Left lung (tissue), 10 donors: Measurements from ENCODE around the gene PIANP. TPM values are rescaled to one million over a fixed set of nuclear protein-coding genes. Genes with fewer than 3 reads are reported as not detected.

ENCODE experiments used
- ATAC-seq: fragments of 200-7000 bp; cut with Tn5 transposase; one replicate; pipeline ENCODE4 v1.9.1; 2020; ENCODE audit warnings: moderate library complexity
- DNase-seq, 4 donors: peaks; one replicate each; pipeline ENCODE4 v3.0.0-alpha.2; 2013 to 2020
- H3K27ac ChIP-seq, 2 donors: fragments of 200-600 bp; sonication (generic) in 1 of 2; one replicate each; pipeline versions ENCODE4 v1.5.0 to v1.8.0; 2020 to 2021
- H3K27me3 ChIP-seq, 2 donors: fragments of 200-600 bp; sonication (generic) in 1 of 2; one replicate each; pipeline versions ENCODE4 v1.5.0 to v1.8.0; 2020 to 2021
- H3K36me3 ChIP-seq, 2 donors: fragments of 200-600 bp; sonication (generic) in 1 of 2; one replicate each; pipeline versions ENCODE4 v1.5.0 to v1.8.0; 2020 to 2021
- H3K4me1 ChIP-seq, 2 donors: fragments of 200-600 bp; one replicate each; pipeline ENCODE4 v1.8.0; 2021
- H3K4me3 ChIP-seq, 2 donors: fragments of 200-600 bp; sonication (generic) in 1 of 2; one replicate each; pipeline versions ENCODE4 v1.5.0 to v1.8.0; 2020 to 2021; ENCODE audit warnings: mild to moderate bottlenecking in 1 of 2
- H3K9me3 ChIP-seq, 2 donors: fragments of 200-600 bp; sonication (generic) in 1 of 2; one replicate each; pipeline versions ENCODE4 v1.5.0 to v1.8.0; 2020 to 2021
- intact Hi-C, 2 donors: fragments of 100-400 bp; cut with DNase I; formaldehyde crosslinking; loops; one replicate each; pipeline versions ENCODE4 v1.11.2 to v1.14.2; 2022
- polyA plus RNA-seq, 6 donors: library from polyadenylated mRNA; unstranded; fragments of 120-200 nt; gene quantifications; one replicate each; pipeline ENCODE4 v1.2.1, GENCODE V29; 2013; ENCODE audit not compliant: insufficient read length in 6 of 6
- total RNA-seq, 2 donors: library from RNA; stranded (reverse); fragmentation: NEBNext Ultra II Directional; extraction: Animal tissue kit (Norgen Biotek cat#: 25700); gene quantifications; one replicate each; pipeline ENCODE4 v1.2.1, GENCODE V29; 2021
- TF ChIP-seq, protein P1 (sequence below), 2 donors: fragments of 200-600 bp; sonication (generic) in 1 of 2; IDR thresholded peaks; one replicate each; pipeline versions ENCODE4 v1.5.0 to v1.8.0; 2021; ENCODE audit warnings: antibody characterized with exemption in 2 of 2
- donor health status: DM: no; HTN: yes; CAD: no.
- donor health status: DM: no; HTN: no; CAD: no.

PIANP gene
- total and polyA plus RNA-seq, 8 donors = 0.18 to 8.0 (median 5.6) TPM

DNA sequence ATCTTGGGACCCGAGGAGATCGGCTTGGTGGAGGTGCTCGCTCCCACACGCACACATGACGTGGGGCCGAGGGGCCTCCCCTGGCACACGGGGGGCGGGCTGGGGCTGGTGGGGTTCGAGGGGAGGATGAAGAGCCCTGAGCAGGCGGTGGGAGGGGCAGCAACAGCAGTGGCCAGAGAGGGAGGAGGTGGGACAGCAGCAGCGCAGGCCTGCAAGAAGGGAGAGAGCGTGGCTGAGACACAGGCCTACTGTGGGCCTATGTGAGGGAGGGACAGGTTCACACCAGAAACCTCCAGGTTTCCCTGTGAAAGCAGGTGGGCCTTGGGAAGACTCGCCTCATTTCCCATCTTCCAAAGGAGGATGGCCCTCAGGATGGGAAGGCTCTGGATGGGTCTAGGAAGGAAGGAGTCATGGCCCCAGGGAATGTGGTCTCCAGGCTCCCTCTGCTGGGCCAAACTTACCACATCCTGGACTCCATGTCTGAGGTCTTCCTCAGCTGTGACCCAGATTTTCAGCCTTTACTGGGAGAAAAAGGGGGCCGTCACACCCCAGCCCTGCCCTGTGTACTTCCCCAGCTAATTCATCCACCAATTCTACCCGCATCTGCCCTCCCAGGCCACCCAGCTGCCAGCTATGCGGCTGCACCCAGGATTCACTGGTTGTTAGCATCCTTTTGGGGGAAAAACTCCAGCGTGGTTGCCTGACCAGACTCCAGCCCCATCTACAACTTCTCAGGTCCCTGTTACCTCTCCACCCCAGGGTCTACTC, 2.8 kb downstream of the PIANP start:
- ATAC-seq = peak; percentile 57
- intact Hi-C loops = loop anchor here in 1 of 2 donors (10.0 kb wide), 1 partner anchor 83 kb away; no protein-coding TSS in a partner anchor

DNA sequence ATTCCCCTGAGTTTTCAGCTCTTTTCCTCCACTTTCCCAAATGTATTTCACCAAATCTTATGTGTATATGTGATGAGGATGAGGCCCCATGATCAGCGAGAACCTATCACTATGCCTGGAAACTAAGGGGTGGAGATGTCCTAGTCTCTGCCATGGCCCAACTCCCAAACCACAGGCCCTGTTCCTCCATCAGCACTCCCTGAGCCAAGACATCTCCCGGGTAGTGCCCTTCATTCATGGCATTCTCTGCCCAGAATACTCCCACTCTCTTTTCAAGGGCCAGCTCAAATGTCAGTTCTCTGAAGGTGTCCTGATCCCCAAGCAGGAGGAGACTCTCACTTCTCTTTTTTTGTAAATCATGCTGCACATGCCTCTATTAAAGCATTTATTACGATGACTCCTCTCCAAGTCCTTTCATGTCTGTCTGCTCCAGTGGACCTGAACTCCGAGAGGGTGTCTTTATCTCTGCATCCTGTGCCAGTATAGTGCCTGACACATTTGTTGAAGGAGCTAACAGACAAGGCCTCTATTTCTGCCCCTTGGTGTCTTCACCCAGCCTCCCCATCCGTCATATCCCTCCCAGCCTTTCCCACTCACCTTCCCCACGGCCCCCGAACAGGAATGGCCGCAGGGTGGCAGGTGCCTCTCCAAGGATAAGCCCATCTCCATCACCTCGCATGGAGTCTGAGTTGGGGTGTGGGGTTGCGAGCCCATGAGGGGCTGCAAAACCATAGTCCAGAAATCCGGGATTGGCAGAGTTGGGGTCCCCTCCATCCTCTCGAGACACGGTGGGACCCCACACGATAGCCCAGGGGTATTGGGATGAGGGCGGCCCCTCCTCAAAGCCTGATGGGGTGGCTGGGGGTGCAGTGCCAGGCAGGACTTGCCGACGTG, 3.7 kb downstream of the PIANP start:
- DNase-seq = no peak
- intact Hi-C loops = loop anchor here in 1 of 2 donors (10.0 kb wide), 1 partner anchor 82 kb away; no protein-coding TSS in a partner anchor
- peaks cover 6 to 15% of the 10 kb centered on the region in 2 donors for H3K4me1 ChIP-seq
- TF ChIP-seq, protein P1, sequence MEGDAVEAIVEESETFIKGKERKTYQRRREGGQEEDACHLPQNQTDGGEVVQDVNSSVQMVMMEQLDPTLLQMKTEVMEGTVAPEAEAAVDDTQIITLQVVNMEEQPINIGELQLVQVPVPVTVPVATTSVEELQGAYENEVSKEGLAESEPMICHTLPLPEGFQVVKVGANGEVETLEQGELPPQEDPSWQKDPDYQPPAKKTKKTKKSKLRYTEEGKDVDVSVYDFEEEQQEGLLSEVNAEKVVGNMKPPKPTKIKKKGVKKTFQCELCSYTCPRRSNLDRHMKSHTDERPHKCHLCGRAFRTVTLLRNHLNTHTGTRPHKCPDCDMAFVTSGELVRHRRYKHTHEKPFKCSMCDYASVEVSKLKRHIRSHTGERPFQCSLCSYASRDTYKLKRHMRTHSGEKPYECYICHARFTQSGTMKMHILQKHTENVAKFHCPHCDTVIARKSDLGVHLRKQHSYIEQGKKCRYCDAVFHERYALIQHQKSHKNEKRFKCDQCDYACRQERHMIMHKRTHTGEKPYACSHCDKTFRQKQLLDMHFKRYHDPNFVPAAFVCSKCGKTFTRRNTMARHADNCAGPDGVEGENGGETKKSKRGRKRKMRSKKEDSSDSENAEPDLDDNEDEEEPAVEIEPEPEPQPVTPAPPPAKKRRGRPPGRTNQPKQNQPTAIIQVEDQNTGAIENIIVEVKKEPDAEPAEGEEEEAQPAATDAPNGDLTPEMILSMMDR (IDR thresholded peaks at IDR 0.05) = no peak
- no peak for ATAC-seq
- H3K27me3 ChIP-seq = peaks cover 36 to 80% of the 10 kb centered on the region in 2 donors
- no peaks in the 10 kb centered on the region for H3K9me3 ChIP-seq
- H3K36me3 ChIP-seq = no peaks in the 10 kb centered on the region
- H3K4me3 ChIP-seq = no peak overlapping the region
- no peak overlapping the region for H3K27ac ChIP-seq

More for the DNA sequence above, 2.8 kb downstream of the PIANP start:
- DNase-seq = peak in 1 of 4 donors; percentile 56
- Histone ChIP-seq H3K27ac (no peak overlapping the region), H3K27me3 (peaks cover 41 to 88% of the 10 kb centered on the region in 2 donors), H3K4me3 (no peak overlapping the region), H3K36me3 (no peaks in the 10 kb centered on the region), H3K4me1 (peaks cover 6 to 15% of the 10 kb centered on the region in 2 donors), H3K9me3 (no peaks in the 10 kb centered on the region)
- TF ChIP-seq, protein P1 (IDR thresholded peaks at IDR 0.05) = peak in 1 of 2 donors; percentile 14

DNA sequence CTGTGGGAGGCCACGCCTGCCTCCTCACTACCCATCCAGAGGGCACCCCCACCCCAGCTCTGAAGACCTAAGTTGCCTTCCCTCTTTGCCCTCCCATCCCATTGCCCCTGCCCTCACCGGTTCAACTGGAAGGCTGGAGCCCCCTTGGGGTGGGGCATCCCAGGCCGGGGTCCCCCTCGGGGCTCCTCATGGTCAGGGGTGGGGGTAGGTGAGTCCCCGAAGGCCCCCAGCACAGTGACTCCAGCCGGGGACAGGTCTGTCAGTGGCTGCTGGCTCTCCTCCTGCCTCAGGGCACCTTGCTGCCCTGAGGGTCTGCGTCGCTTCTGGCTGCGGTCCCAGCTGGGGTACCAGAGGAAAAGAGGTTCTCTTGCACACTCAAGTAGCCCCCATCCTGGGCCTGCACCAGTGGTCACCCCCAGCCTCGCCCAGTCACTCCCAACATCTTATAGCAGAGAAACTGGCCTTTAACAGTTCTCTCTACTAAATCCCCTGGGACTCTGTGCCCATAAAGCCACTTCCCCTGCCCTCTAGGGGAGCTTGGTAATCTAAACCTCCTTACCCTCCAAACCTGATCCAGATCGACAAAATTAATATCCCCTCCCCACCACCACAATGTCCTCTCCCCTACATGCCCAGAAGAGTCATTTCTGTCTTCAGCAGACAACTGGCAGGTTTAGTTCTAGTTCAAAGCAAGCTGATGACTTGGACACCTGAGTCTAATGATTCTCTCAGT, 5.1 kb downstream of the PIANP start:
- no peaks in the 10 kb centered on the region for H3K36me3 ChIP-seq
- H3K4me1 ChIP-seq = peaks cover 3 to 18% of the 10 kb centered on the region in 2 donors
- ATAC-seq (no peak), DNase-seq (no peak)
- H3K27ac ChIP-seq = no peak overlapping the region
- peaks cover 22 to 66% of the 10 kb centered on the region in 2 donors for H3K27me3 ChIP-seq
- no peaks in the 10 kb centered on the region for H3K9me3 ChIP-seq
- no peak overlapping the region for H3K4me3 ChIP-seq
- intact Hi-C loops = loop anchor here in 1 of 2 donors (10.0 kb wide), 1 partner anchor 81 kb away; no protein-coding TSS in a partner anchor
- TF ChIP-seq, protein P1 (IDR thresholded peaks at IDR 0.05) = no peak

DNA sequence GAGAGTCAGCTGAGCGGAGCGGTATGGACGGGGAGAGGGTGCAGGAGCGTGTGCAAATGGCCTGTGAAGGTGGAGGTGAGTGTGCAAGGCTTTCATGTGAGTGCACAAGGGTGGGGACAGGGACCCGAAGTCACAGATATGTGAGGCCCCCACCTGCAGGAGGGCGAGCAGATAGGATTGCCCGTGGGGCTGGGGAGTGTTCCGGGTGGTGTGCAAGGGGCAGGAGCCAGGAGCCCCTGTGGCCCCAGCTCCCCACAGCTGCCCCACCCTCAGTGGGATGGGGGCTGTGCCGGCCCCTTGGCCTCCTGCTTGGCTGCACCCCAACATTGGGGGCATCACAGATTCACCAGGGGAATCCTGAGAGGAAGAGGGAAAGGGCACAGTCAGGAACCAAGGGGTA, 5.9 kb downstream of the PIANP start:
- Histone ChIP-seq H3K27ac (no peak overlapping the region), H3K4me3 (no peak overlapping the region), H3K4me1 (peaks cover 0 to 17% of the 10 kb centered on the region in 2 donors), H3K27me3 (peaks cover 15 to 58% of the 10 kb centered on the region in 2 donors), H3K36me3 (no peaks in the 10 kb centered on the region), H3K9me3 (no peaks in the 10 kb centered on the region)
- intact Hi-C loops = loop anchor here in 1 of 2 donors (10.0 kb wide), 1 partner anchor 80 kb away; no protein-coding TSS in a partner anchor
- TF ChIP-seq, protein P1 (IDR thresholded peaks at IDR 0.05) = no peak
- ATAC-seq (no peak), DNase-seq (no peak)
